ENCODE data around the gene BTBD6. TPM values are rescaled to one million over a fixed set of nuclear protein-coding genes. Genes with fewer than 3 reads are reported as not detected.

BTBD6 gene
- total RNA-seq (2021) (9.0 and 12.2 TPM in 2 replicates), Bru-seq, nascent RNA (percentile 39 among the genes with signal in this experiment), BruChase-seq, experiment 1, labeled RNA remaining after a 2-hour chase (percentile 45 among the genes with signal in this experiment), BruChase-seq, experiment 2, labeled RNA remaining after a 6-hour chase (percentile 68 among the genes with signal in this experiment)
- long read RNA-seq, transcript BTBD6-203 (4 exons, 2,176 nt), result major isoform, 9 of 16 reads
- long read RNA-seq, partial matches to known transcripts, result 0 of 16 reads
- long read RNA-seq, other reads (novel, unspliced or antisense), result 1 of 16 reads

DNA sequence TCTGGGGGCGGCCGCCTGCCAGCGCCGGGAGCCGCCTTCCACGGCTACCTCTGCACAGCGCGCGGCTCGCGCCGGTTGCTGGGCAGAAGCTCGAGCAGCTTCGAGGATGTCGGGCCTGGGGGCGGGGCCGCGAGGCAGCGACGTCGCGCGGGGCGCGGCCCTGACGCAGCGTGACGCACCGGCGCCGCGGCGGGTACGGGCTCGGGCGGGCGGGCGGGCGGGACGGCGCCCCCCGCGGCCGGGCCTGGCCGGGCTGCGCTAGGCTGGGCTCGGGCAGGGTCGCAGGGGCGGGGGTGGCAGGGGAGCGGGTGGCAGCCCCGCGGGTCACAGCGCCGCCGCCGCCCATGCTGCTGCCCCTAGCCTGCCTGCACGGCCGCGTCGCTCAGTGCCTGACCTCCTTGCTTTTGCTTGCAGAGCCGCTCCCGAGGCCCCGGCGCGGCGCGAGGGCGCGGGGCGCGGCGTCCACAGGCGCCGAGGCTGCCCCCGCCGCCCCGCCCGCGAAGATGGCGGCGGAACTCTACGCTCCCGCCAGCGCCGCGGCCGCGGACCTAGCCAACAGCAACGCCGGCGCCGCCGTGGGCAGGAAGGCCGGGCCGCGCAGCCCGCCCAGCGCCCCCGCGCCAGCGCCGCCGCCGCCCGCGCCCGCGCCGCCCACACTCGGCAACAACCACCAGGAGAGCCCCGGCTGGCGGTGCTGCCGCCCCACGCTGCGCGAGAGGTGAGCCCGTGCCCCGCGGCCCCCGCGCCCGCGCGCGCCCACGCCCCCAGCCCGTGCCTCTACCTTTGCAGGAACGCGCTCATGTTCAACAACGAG lies at the start of gene BTBD6:
Gene BTBD6 (plus strand): TSS at position 166 of the 814 bp plus-strand sequence. CDS start 179 bp downstream, at position 345.
- Histone ChIP-seq H2AFZ (peak within 1 kb of the TSS; percentile 70), H3K4me2 (peak within 1 kb of the TSS; percentile 86), H4K20me1 (ENCODE audit: insufficient read depth) (no peaks in the 10 kb centered on the region), H3K4me3 (peak within 1 kb of the TSS; percentile 67), H3K36me3 (ENCODE audit: low read depth) (no peaks in the 10 kb centered on the region), H3K4me1 (replicated peaks; ENCODE audit: insufficient read depth) (no peaks in the 10 kb centered on the region; the same call in none of the 2 replicates), H3K9me2 (ENCODE audit: insufficient read depth) (no peaks in the 10 kb centered on the region), H3K9me3 (ENCODE audit: insufficient read depth, low read depth) (no peaks in the 10 kb centered on the region), H3F3A (ENCODE audit: insufficient read depth, low read depth) (no peaks in the 10 kb centered on the region), H3K27ac (no peak within 1 kb of the TSS), H3K79me2 (ENCODE audit: low read depth) (0 out of 2 replicates have a peak, but pooled peaks cover 5% of the 10 kb centered on the region), H3K27me3 (ENCODE audit: insufficient read depth, low read depth) (no peaks in the 10 kb centered on the region)
- intact Hi-C loops (cut with micrococcal nuclease; ENCODE audit: unreplicated experiment), result no loop called here
- ChIA-PET POLR2A (ENCODE audit: unreplicated experiment) (interaction anchor here (0.6 to 1.0 kb wide), 3 partner anchors 44 to 97 kb away, joined by 3 to 4 read pairs (median 4); no protein-coding TSS in a partner anchor), CTCF (interaction anchor here (0.6 to 0.9 kb wide), 2 partner anchors 41 to 250 kb away, joined by 3 read pairs; no protein-coding TSS in a partner anchor)
- TF ChIP-seq EZH2 (IDR thresholded peaks at IDR 0.05; ENCODE audit: low read depth) (no peak), CTCF (conservative IDR thresholded peaks at IDR 0.05) (no peak)
- peak in 1 of 2 experiments; percentile 78 for DNase-seq
- no TSS peak for BruUV-seq (replicated peaks)

DNA sequence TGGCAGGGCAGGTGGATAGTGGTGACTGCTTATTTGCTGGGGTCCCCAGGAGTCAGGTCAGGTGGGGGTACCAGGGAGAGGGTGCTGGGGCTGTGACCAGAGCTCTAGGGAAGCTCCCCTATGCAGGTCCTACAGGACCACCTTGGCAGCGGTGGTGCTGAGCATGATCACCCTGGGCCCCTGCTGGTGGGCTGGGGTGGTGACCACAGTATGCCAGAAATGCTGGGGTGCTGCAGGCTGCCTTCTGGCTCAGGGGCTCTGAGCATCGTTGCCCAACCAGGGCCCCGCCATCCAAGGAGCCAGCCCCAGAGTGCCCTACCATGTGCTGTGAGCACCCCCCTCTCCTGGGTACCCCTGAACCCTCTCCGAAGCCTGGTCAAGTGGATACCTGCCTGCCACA lies 49.7 kb upstream of the BTBD6 start:
- CTCF ChIA-PET, result no interaction called here
- Histone ChIP-seq H2AFZ (no peak overlapping the region), H3F3A (ENCODE audit: insufficient read depth, low read depth) (no peaks in the 10 kb centered on the region), H4K20me1 (ENCODE audit: insufficient read depth) (no peaks in the 10 kb centered on the region), H3K27ac (no peak overlapping the region), H3K4me3 (no peak overlapping the region), H3K9me2 (ENCODE audit: insufficient read depth) (no peaks in the 10 kb centered on the region), H3K36me3 (ENCODE audit: low read depth) (no peaks in the 10 kb centered on the region), H3K4me2 (peak overlapping the region; percentile 61), H3K79me2 (ENCODE audit: low read depth) (no peaks in the 10 kb centered on the region), H3K4me1 (replicated peaks; ENCODE audit: insufficient read depth) (peaks cover 14% of the 10 kb centered on the region), H3K27me3 (ENCODE audit: insufficient read depth, low read depth) (peaks cover 19% of the 10 kb centered on the region; the same call in 1 of the 2 replicates), H3K9me3 (ENCODE audit: insufficient read depth, low read depth) (no peaks in the 10 kb centered on the region)
- DNase-seq, result no peak
- intact Hi-C loops (cut with micrococcal nuclease; ENCODE audit: unreplicated experiment), result no loop called here
- POLR2A ChIA-PET (ENCODE audit: unreplicated experiment), result no interaction called here
- TF ChIP-seq EZH2 (IDR thresholded peaks at IDR 0.05; ENCODE audit: low read depth) (no peak), CTCF (conservative IDR thresholded peaks at IDR 0.05) (no peak)
- no TSS peak for BruUV-seq (replicated peaks)

GRCh38 chr14:105199093-105199492 lies 49.2 kb upstream of the BTBD6 start:
- peak in 1 of 2 experiments; percentile 43 for DNase-seq
- Histone ChIP-seq H3K4me1 (replicated peaks; ENCODE audit: insufficient read depth) (peaks cover 18% of the 10 kb centered on the region), H3K9me3 (ENCODE audit: insufficient read depth, low read depth) (no peaks in the 10 kb centered on the region), H4K20me1 (ENCODE audit: insufficient read depth) (no peaks in the 10 kb centered on the region), H3K4me3 (no peak overlapping the region), H3K79me2 (ENCODE audit: low read depth) (no peaks in the 10 kb centered on the region), H3K27ac (no peak overlapping the region), H3K4me2 (peak overlapping the region; percentile 61), H3K36me3 (ENCODE audit: low read depth) (no peaks in the 10 kb centered on the region), H3K9me2 (ENCODE audit: insufficient read depth) (no peaks in the 10 kb centered on the region), H3F3A (ENCODE audit: insufficient read depth, low read depth) (no peaks in the 10 kb centered on the region), H3K27me3 (ENCODE audit: insufficient read depth, low read depth) (peaks cover 19% of the 10 kb centered on the region; the same call in 1 of the 2 replicates), H2AFZ (no peak overlapping the region)
- intact Hi-C loops (cut with micrococcal nuclease; ENCODE audit: unreplicated experiment), result no loop called here
- BruUV-seq (replicated peaks), result no TSS peak
- TF ChIP-seq EZH2 (IDR thresholded peaks at IDR 0.05; ENCODE audit: low read depth), result no peak
- no peak for TF ChIP-seq CTCF (conservative IDR thresholded peaks at IDR 0.05)
- POLR2A ChIA-PET (ENCODE audit: unreplicated experiment), result no interaction called here
- CTCF ChIA-PET, result no interaction called here
